Liver (tissue), 9 donors: ENCODE measurements around the gene NOL9. TPM values are rescaled to one million over a fixed set of nuclear protein-coding genes. Genes with fewer than 3 reads are reported as not detected.

ENCODE experiments used
- DNase-seq: peaks from one replicate; pipeline ENCODE4 v3.0.0-alpha.2; 2017; ENCODE audit warnings: low spot score
- H3K27ac ChIP-seq, 2 donors: one replicate each; pipeline ENCODE4 v1.7.0; 2013; ENCODE audit warnings: inconsistent platforms in 2 of 2, low read length in 2 of 2, control low read depth in 1 of 2, low read depth in 1 of 2, mild to moderate bottlenecking in 1 of 2
- H3K27me3 ChIP-seq, 4 donors: one replicate each; pipeline versions ENCODE4 v1.6.1 to v1.7.0; 2013; ENCODE audit warnings: low read length in 3 of 4, inconsistent platforms in 1 of 4, mild to moderate bottlenecking in 1 of 4, moderate library complexity in 1 of 4; ENCODE audit not compliant: control insufficient read depth in 4 of 4, insufficient read depth in 4 of 4
- H3K36me3 ChIP-seq, 4 donors: one replicate each; pipeline versions ENCODE4 v1.6.1 to v1.7.0; 2013; ENCODE audit warnings: low read length in 3 of 4, mild to moderate bottlenecking in 3 of 4, low read depth in 1 of 4, moderate library complexity in 1 of 4; ENCODE audit not compliant: control insufficient read depth in 4 of 4, insufficient read depth in 3 of 4
- H3K4me1 ChIP-seq, 4 donors: one replicate each; pipeline versions ENCODE4 v1.6.1 to v1.7.0; 2013; ENCODE audit warnings: low read length in 3 of 4, mild to moderate bottlenecking in 3 of 4, moderate library complexity in 1 of 4; ENCODE audit not compliant: control insufficient read depth in 4 of 4, insufficient read depth in 4 of 4
- H3K4me3 ChIP-seq, 3 donors: one replicate each; pipeline versions ENCODE4 v1.6.1 to v1.7.0; 2013; ENCODE audit warnings: low read length in 3 of 3, control low read depth in 1 of 3, low read depth in 1 of 3, mild to moderate bottlenecking in 1 of 3
- H3K9ac ChIP-seq, 2 donors: one replicate each; pipeline ENCODE4 v1.7.0; 2013; ENCODE audit warnings: low read length in 2 of 2, mild to moderate bottlenecking in 2 of 2, moderate library complexity in 2 of 2, control low read depth in 1 of 2, low read depth in 1 of 2
- H3K9me3 ChIP-seq, 4 donors: one replicate each; pipeline versions ENCODE4 v1.6.1 to v1.7.0; 2013; ENCODE audit warnings: low read length in 3 of 4; ENCODE audit not compliant: control insufficient read depth in 4 of 4
- CTCF ChIP-seq: fragments of 150-350 bp; IDR thresholded peaks from 2 replicates; pipeline ENCODE4 v1.5.1; 2017; ENCODE audit warnings: improper control_type of control experiment, low read depth, low read length; ENCODE audit not compliant: missing input control
- EGR1 ChIP-seq, 2 donors: IDR thresholded peaks; 2 replicates each; pipeline ENCODE4 v1.6.1; 2016 to 2018; ENCODE audit warnings: antibody characterized with exemption in 2 of 2, low read depth in 2 of 2
- FOXA1 ChIP-seq: IDR thresholded peaks from 2 replicates; pipeline ENCODE4 v1.6.1; 2016; ENCODE audit warnings: antibody characterized with exemption
- FOXA2 ChIP-seq: IDR thresholded peaks from 2 replicates; pipeline ENCODE4 v1.6.1; 2016; ENCODE audit warnings: antibody characterized with exemption
- GABPA ChIP-seq, 2 donors: IDR thresholded peaks in 1 of 2; conservative IDR thresholded peaks in 1 of 2; 2 replicates each; pipeline ENCODE4 v1.6.1; 2016; ENCODE audit warnings: antibody characterized with exemption in 2 of 2, mild to moderate bottlenecking in 1 of 2, moderate library complexity in 1 of 2
- HNF4A ChIP-seq, 2 donors: conservative IDR thresholded peaks; 2 replicates each; pipeline ENCODE4 v1.6.1; 2016; ENCODE audit warnings: antibody characterized with exemption in 2 of 2, mild to moderate bottlenecking in 2 of 2
- HNF4G ChIP-seq: IDR thresholded peaks from 2 replicates; pipeline ENCODE4 v1.6.1; 2016; ENCODE audit warnings: antibody characterized with exemption
- JUND ChIP-seq, 2 donors: IDR thresholded peaks; 2 replicates each; pipeline ENCODE4 v1.6.1; 2016; ENCODE audit warnings: antibody characterized with exemption in 2 of 2
- MAX ChIP-seq: IDR thresholded peaks from 2 replicates; pipeline ENCODE4 v1.6.1; 2016; ENCODE audit warnings: antibody characterized with exemption
- NR2F2 ChIP-seq: IDR thresholded peaks from 2 replicates; pipeline ENCODE4 v1.6.1; 2016; ENCODE audit warnings: antibody characterized with exemption
- RAD21 ChIP-seq, 2 donors: IDR thresholded peaks; 2 replicates each; pipeline ENCODE4 v1.6.1; 2016; ENCODE audit warnings: antibody characterized with exemption in 2 of 2, mild to moderate bottlenecking in 2 of 2
- RXRA ChIP-seq, 2 donors: IDR thresholded peaks; 2 replicates each; pipeline ENCODE4 v1.6.1; 2017 to 2018; ENCODE audit warnings: antibody characterized with exemption in 2 of 2, mild to moderate bottlenecking in 1 of 2
- SP1 ChIP-seq: IDR thresholded peaks from 2 replicates; pipeline ENCODE4 v1.6.1; 2018; ENCODE audit warnings: antibody characterized with exemption, mild to moderate bottlenecking
- TAF1 ChIP-seq: conservative IDR thresholded peaks from 2 replicates; pipeline ENCODE4 v1.6.1; 2016; ENCODE audit warnings: antibody characterized with exemption, mild to moderate bottlenecking
- YY1 ChIP-seq: IDR thresholded peaks from 2 replicates; pipeline ENCODE4 v1.6.1; 2016; ENCODE audit warnings: antibody characterized with exemption, mild to moderate bottlenecking
- WGBS: extraction: QIAGEN DNeasy Blood & Tissue Kit; methylation state at CpG from one replicate; pipeline ENCODE4 v1.1.7; 2013; 5-methylcytosine and 5-hydroxymethylcytosine counted together
- polyA plus RNA-seq, 2 donors: library from polyadenylated mRNA; stranded (reverse) in 1 of 2; unstranded in 1 of 2; fragments of 200-250 nt in 1 of 2; fragments of >200 nt in 1 of 2; fragmentation: Nextera tagmentation in 1 of 2; extraction: Ambion mirVana in 1 of 2; gene quantifications; one replicate each; pipeline versions ENCODE4 v1.2.1 to v1.2.3, GENCODE V29; 2013 to 2015
- total RNA-seq, 2 donors: library from RNA; depleted of rRNA; stranded (reverse); fragments of >200 nt; gene quantifications; one replicate each; pipeline ENCODE4 v1.2.3, GENCODE V29; 2014
- donor health status: healthy.
- donor health status: healthy.
- donor health status: healthy.
- donor health status: healthy.
- donor health status: healthy.

Gene NOL9
- total and polyA plus RNA-seq, 4 donors: 2.1 to 15.1 (median 9.4) TPM

- Histone ChIP-seq H3K27me3 (no peaks in the 10 kb centered on the region), H3K36me3 (peaks cover 7 to 35% (median 17%) of the 10 kb centered on the region in 4 donors), H3K9me3 (no peaks in the 10 kb centered on the region), H3K27ac (no peak overlapping the region), H3K4me1 (peaks cover 9 to 49% (median 30%) of the 10 kb centered on the region in 4 donors), H3K9ac (no peak overlapping the region), H3K4me3 (no peak overlapping the region)
- 96% methylated on average over 7 of the region's 7 CpGs for WGBS
- no peak for DNase-seq
- TF ChIP-seq RXRA (IDR thresholded peaks at IDR 0.05) (no peak), YY1 (no peak), HNF4A (conservative IDR thresholded peaks at IDR 0.05) (no peak), EGR1 (IDR thresholded peaks at IDR 0.05; ENCODE audit: low read depth in 2 of 2) (no peak), FOXA1 (no peak)
Measured at GRCh38 chr1:6585841-6586240, 31.5 kb upstream of the NOL9 start.

- DNase-seq: no peak
- no peak for TF ChIP-seq JUND (IDR thresholded peaks at IDR 0.05)
- TF ChIP-seq CTCF: no peak
- no peak for TF ChIP-seq SP1
- no peak for TF ChIP-seq MAX
- no peak for TF ChIP-seq FOXA1
- TF ChIP-seq RXRA (IDR thresholded peaks at IDR 0.05): no peak
- Histone ChIP-seq H3K27me3 (no peaks in the 10 kb centered on the region), H3K36me3 (peaks cover 7 to 31% (median 13%) of the 10 kb centered on the region in 4 donors), H3K4me1 (peaks cover 11 to 55% (median 33%) of the 10 kb centered on the region in 4 donors), H3K4me3 (no peak overlapping the region), H3K9me3 (no peaks in the 10 kb centered on the region), H3K9ac (no peak overlapping the region), H3K27ac (no peak overlapping the region)
- 94% methylated on average over 12 of the region's 12 CpGs for WGBS
Measured at GRCh38 chr1:6585081-6585722, 30.9 kb upstream of the NOL9 start.

- DNase-seq: no peak
- H3K4me1 ChIP-seq: peaks cover 11 to 56% (median 34%) of the 10 kb centered on the region in 4 donors
- no peak overlapping the region for H3K27ac ChIP-seq
- H3K36me3 ChIP-seq: peaks cover 5 to 23% (median 7%) of the 10 kb centered on the region in 4 donors
- H3K4me3 ChIP-seq: no peak overlapping the region
- no peak for TF ChIP-seq RAD21 (IDR thresholded peaks at IDR 0.05)
- no peak for TF ChIP-seq HNF4G
- TF ChIP-seq NR2F2: no peak
- TF ChIP-seq CTCF: no peak
- no peak for TF ChIP-seq FOXA1
- TF ChIP-seq TAF1: no peak
- no peak for TF ChIP-seq FOXA2
- TF ChIP-seq RXRA (IDR thresholded peaks at IDR 0.05): no peak
- no peak for TF ChIP-seq SP1
- TF ChIP-seq MAX: no peak
- no peak for TF ChIP-seq HNF4A (conservative IDR thresholded peaks at IDR 0.05)
- TF ChIP-seq GABPA (IDR thresholded peaks at IDR 0.05 in 1 of 2, conservative IDR thresholded peaks at IDR 0.05 in 1 of 2): no peak
- TF ChIP-seq JUND (IDR thresholded peaks at IDR 0.05): no peak
- no peaks in the 10 kb centered on the region for H3K9me3 ChIP-seq
- no peak overlapping the region for H3K9ac ChIP-seq
- 83% methylated on average over 21 of the region's 21 CpGs for WGBS
- H3K27me3 ChIP-seq: no peaks in the 10 kb centered on the region
Measured at GRCh38 chr1:6584126-6585080, 30.1 kb upstream of the NOL9 start.
